HUDEP-2 (cell line): ENCODE results near the gene ORMDL2.
"Not testable (repeated sequence)": the region's sequence is repeated elsewhere in the genome, so short reads cannot be mapped to it uniquely, and the experiment has no call there.

ENCODE experiments used
- DNase-seq, 76 experiments: peaks; one replicate each; lab custom pipeline; 2025; ENCODE audit not compliant: unreplicated experiment in 76 of 76; lab: John Stamatoyannopoulos, UW

ORMDL2 gene

DNA sequence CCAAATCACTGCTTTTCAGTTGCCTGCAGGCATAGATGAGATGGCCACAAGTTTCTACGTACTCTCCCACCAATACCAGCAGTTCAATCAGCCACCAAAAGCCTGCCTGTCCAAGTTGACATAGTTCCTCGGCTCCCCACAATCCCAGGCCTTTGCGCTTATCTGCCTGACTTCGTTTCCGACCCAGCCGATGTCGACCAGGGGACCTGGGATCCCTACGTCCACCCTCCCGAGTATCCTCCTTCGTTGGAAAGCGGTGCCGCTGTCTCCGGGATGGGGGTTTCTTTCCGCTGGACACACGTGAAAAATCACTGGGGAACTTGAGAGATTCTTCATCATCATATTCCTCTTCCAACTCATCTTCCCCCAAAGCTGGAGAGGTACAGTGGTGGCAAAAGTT lies 10.0 kb downstream of the ORMDL2 start:
- no peak for DNase-seq

DNA sequence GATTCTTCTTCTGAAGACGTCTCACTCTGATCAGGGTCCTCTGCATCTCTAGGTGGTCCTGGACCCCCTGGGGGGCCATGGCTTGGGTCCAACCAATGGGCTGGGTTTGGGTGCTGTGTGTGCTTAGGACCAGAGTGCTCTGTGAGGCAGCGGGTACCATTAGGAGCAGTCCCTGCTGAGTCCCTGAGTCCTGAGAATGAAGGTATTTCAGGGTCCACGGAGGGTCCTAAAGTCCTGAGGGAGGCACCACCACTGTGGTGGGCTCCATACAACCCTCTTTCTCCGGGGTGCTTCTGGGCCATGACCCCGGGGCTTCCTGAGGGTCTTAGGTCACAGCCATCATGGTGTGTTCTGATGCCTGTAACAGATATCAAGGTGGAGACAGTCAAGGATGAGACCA lies 10.5 kb downstream of the ORMDL2 start:
- DNase-seq = no peak

DNA sequence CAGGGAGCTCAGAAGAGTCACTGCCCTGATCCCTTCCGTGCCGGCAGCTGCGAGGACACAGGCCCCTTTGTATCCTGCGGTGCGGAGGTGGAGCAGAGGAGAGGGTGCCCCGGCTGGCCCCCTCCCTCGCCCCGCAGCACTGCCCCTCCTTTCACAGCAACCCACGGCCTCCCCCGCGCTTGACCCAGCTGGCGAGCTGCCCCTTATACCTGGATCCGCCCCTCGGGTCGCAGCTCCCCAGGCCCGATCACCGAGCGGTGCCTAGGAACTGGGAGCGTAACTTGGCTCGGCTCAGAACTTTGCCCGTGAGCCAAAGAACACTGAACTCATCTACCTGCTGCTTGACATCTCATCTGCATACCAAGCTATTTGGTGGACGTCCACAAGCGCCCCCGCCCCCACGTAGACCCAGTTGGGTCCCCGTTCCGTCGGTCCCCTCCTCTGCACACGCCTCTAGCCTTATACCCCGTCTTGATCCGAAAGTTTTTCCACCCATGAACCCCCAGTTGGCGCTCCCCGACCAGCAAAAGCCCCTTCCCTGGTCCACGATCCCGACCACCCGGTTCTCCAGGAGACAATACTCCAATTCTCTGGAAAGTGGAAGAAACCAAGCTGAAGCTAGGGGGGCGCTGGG lies 12.2 kb downstream of the ORMDL2 start:
- peak in 29 of 76 experiments; percentile 10 to 60 (median 48) for DNase-seq

DNA sequence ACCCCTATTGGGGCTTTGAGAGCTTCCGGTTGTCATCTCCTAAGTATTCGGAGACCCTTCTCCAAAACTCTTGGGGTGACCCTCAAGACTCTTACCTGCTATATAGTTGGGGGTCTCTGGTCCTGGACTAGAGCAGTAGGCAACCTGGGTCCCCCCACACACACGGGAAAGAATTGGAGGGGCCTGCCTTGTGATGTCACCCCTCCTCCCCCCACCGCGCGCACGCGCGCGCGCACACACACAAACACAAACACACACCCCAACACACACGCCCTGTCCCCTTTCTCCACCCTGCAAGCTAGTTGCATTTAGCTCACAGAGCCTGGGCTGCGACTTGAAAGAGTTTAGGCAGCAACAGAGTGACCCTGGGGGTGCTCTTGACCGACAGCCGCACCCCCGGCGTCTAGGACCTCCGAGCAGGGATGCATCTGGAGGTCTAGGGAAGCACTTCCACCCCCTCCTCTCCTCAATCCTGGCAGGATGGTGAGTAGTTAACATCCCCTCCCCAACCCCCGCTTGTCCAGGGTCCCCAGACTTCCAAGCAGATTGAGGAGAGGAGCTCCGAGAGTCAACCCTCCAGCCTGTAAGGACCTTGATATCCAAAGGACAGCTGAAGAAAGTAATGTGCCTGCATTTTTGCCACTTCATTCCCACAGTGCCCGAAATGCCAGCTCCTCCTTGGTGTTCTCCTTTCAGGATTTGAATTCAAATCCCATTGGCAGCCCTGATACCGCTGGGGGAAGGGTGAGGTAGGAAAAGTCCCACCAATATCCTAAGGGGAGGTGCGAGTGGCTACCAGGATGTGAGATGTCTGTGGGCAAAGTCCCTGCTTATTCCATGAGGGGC lies 13.0 kb downstream of the ORMDL2 start:
- DNase-seq = peak in 61 of 76 experiments; percentile 6 to 75 (median 54)

DNA sequence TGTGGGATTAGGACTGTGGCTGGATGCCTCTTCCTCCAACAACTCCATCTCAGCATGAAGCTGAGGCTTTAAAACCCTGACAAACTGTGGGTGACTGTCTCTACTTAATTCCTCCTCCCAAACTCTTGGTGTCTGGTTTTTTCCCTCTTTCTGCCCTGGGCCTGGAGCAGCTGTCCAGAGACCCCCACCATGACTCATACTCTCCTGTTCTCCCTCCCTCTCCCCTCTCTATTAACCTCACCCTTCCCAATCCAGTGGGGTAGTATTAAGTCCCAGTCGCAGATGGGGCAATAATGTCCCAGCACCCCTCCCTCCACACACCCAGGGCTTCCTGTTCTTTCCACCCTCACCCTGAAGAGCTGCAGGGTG lies 13.6 kb downstream of the ORMDL2 start:
- no peak for DNase-seq

DNA sequence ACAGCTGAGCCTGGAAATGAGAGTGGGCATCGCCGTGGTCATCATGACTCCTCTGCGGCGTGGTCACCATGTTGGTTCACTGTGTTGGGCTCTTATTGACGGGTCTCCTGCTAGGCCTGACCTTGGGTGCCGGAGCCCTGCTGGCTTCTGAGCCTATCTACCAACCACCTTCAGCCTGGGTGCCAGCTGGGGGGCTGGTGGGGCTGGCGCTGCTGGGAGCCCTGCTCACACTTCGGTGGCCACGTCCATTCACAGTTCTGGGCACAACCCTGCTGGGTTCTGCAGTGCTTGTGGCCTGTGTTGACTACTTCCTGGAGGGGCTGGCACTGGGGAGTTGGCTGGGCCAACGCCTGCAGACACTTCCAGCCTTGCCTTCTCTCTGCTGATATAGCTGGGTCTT lies 15.2 kb downstream of the ORMDL2 start:
- DNase-seq = no peak

DNA sequence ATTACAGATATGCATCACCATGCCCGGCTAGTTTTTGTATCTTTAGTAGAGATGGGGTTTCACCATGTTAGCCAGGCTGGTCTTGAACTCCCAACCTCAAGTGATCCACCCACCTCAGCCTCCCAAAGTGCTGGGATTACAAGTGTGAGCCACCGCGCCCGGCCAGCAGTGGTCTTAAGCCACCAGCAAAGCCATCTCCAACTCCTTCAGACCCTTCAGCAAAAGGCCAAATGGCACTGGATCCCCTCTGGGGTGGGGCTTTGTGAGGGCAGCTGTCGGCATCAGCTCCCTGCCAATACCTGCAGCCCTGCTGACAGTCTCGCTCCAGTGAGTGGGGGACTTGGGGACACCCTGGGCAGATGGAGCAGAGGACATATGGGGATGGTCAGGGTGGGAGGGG lies 16.6 kb downstream of the ORMDL2 start:
- not testable (repeated sequence) for DNase-seq

DNA sequence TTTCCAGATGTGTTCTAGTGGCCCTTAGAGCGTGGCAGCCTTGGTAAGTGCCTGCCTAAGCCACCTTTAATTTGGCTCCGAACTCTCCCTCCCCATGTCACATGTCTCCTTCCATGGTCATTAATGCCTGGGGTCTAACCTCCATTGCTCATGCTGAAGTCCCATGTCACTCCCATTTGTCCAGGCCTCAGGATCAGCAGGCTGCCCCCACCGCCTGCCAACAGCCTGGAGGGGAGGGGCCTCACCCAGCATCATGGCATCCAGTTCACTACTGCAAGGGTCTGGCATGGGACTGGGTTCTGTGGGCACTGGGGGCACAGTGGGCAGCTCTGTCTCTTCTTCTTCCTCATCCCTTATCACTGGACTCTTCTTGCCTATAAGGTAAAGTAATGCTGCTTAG lies 20.5 kb downstream of the ORMDL2 start:
- DNase-seq = no peak

DNA sequence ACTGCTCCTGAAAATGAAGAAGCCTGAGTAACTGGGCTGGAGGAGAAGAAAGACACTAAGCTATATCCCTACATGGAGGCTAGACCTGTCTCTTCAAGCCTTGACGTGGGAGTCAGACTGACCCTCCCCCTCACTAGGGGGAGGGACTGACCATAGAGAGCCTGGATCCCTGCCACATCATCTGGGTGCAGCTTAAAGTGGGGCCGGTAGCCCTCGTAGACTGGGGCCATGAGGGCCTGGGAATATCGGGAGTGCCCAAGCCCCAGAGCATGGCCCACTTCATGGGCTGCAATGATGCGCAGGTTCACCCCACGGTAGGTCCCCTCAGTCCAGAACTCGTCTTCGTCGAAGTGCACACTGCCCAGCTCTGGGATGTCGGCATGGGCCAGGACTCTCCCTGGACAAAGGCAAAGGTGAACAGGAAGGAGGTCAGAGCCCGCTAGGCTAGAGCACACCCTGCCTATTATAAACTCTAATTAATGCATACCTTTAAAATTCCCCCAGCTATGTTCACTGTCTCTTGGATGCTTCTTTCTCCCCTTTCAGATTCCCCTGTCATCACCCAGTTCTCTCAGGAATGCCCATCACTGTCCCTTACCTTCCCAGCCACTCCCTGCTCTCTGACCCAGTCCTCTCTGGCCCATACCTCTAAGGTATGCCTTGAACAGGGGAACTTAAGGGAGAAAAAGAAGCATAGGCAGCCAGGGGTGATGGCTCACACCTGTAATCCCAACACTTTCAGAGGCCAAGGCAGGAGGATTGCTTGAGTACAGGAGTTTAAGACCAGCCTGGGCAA lies 21.7 kb downstream of the ORMDL2 start:
- DNase-seq = peak in 1 of 76 experiments; percentile 6

DNA sequence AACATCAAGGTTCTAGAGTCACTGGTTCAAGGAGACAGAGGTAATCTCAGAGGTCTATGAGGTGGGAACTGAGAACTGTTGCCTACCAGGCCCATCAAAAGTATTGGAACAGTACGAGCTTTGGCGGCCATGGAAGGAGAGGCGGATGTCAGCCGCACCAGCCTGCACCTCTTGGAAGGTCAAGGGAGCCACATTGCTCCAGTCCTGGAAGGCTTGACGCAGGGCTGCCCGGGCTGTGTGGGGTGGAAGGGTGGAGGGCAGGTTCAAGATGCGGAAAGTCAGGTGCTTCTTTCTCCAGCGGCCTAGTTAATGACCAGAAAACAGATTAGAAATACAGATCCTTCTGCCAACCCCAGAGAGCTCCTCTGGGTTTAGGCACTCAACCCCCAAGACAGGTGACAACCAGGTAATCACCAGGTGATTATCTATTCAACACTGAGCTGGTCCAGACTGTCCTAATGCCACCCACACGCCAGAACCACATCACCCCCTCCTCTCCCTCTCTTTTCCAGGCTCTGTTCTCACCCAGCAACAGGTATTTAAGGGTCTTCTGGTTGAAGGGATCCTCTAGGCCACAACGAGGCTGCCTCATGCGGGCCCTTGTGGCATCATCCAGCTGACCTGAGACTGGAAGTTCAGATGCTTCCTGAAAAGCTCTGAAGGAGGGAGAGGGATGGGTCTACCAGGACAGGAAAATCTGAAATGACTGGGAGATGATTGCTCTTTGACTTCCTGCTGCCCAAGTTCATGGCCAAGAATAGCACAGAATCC lies 22.9 kb downstream of the ORMDL2 start:
- no peak for DNase-seq

DNA sequence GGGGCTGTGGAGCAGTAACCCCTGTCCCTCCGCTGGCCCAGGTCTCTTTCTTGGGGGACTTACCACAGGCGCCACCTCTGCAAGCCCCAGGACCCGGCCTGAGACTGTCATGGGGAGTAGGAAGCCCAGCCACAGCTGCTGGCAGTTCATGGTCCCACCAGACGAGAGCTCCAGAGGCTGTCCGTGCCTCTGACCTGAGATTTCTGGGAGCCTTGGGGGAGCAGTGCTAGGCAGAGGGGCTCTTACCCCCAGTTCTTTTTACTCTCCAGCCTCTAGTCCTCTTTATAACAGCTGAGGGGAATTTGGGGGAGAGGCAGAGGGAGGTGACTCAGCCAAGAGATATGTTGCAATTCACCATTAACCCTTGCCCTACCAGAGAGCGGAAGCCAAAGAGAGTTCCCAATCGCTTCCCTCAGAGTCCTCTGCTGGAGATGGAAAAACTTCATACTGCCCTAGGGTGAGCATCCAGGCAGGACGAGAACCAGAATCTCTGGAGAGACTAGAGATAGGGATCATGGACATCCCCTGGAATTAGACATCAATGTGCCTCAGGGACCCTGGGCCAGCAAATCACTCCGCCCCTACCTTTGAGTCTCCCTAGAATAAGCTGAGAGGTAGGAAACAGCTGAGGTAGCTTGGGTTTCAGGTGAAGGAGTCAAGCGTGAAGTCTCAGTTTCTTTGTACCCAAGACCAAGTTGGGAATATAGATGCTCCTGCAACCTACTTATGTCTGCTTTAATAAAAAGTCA lies 25.0 kb downstream of the ORMDL2 start, which contains the start of gene MMP19:
TSS of gene MMP19 (minus strand) at position 256 of the 749 bp plus-strand sequence. CDS start at position 150, 106 bp downstream.
- DNase-seq = no peak

DNA sequence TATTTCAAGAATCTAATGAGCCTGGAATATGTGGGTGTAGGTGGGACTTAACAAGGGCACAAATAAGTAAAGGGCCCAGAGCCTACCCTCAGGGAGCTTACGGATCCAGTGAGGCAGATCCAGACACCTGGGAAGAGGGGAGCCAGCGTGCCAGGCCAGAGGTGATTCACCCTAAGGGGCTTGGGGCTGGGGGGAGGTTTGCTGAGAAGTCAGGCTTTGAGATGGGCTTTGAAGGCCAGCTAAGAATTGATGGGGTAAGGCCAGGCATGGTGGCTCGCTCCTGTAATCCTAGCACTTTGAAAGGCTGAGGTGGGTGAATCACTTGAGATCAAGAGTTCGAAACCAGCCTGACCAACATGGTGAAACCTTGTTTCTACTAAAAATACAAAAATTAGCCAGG lies 25.6 kb downstream of the ORMDL2 start:
- no peak for DNase-seq

DNA sequence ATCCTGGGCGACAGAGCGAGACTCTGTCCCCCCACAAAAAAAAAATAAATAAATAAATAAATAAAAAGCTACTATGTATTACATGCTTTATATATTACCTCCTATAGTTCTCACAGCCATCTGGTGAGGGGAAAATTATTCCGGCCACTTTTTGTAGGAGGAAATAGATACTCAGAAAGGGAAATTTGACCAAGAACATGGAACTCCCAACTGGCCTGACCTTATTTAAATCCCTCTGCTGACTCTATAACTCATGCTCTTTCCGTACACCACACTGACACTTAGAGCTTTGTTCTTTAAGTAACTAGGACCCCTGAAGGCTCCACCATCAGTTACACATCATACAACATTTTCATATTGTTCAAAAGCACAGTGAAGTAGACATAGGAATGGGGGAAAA lies 27.1 kb downstream of the ORMDL2 start:
- no peak for DNase-seq

DNA sequence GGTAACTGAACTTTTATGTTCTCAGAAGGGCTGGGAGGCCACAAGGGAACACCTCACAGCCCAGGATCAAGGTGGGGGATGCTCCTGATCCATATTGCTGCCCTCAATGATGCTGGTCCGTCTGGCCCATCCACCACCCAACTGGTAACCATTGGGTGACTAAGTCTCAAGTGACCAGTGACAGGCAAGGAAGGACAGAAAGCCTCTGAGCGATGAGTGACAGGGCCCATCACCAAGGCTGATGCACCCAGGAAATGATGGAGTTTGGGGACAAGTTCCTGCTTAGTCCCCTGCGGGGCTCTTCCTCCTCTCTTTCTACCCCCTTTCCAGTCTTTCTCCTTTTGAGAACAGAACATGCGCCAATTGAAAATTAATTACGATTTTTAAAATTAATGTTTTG lies 27.5 kb downstream of the ORMDL2 start:
- DNase-seq = no peak

DNA sequence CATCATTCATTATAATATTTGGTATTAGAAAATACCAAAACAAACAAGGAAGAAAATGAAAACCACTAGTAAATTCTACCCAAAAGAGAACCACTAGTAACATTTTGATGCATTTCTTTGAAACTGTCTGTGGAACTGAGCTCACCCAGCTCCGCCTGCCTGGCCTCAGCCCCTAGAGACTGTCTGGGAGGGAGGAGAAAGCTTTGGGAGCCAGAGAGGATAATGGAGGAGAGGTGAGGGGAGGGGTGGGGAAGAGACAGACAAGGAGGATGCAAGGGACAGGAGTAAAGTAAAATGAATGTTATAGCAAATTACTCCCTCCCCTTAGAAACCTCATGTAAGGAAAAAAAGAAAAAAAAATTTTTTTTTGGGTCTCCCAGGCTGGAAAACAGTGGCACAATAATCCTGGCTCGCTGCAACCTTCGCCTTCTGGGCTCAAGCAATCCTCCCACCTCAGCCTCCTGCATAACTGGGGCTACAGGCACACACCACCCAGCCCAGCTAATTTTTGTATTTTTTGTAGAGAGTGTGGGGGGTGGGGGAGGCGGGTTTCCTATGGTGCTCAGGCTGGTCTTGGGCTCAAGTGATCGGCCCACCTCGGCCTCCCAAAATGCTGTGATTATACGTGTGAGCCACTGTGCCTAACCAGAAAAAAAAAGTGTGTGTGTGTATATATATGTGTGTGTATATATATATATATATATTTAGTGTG lies 28.1 kb downstream of the ORMDL2 start:
- no peak for DNase-seq

DNA sequence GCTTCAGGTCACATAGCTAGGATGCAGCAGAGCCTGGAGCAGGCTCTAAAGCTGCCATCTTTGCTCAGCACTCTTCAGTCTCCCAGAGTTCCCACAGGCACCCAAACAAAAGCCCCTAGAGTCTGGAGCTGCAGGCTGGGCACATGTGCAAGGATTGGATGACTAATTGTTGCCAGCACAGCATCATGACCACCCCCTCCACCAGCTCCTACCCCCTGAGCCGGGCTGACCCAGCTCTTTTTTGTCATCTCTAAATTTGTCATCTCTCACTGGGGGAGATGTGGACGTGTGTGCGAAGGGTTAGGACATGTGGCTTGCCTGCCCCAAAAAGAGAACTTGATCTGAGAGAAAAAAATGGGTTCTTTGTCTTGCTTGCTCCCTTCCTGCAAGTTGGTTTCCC lies 29.2 kb downstream of the ORMDL2 start:
- no peak for DNase-seq

DNA sequence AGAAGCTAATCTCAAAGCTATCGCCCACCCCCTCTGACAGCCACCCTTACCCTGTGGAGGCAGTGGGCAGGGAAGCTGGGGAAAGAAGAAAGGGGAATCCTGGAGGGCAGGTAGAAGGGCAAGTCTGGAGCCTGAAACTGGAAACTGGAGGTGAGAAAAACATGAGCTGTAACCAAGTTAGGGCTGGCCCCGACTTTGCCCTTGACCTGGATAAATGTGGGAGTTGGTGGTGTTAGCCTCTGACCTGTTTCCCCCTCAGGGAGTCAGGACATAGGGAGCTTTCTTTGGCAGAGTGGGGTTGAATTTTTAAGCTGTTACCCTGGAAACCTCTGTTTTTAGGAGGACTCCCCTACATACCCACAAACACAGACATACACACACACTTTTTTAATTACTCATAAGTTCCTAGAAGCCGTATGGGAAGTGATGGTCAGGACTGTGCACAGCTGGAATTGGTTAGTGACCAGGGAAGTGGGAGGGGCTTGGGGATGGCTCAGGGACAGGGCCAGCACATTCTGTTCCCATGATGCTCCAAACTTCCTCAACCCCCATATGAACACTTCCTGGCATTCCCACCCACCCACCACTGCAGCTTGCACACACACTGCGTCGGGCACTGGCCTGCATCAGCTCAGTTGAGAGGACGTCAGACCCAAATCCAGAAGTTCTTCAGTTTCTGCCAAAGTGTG lies 29.9 kb downstream of the ORMDL2 start:
- DNase-seq = peak in 1 of 76 experiments; percentile 4

DNA sequence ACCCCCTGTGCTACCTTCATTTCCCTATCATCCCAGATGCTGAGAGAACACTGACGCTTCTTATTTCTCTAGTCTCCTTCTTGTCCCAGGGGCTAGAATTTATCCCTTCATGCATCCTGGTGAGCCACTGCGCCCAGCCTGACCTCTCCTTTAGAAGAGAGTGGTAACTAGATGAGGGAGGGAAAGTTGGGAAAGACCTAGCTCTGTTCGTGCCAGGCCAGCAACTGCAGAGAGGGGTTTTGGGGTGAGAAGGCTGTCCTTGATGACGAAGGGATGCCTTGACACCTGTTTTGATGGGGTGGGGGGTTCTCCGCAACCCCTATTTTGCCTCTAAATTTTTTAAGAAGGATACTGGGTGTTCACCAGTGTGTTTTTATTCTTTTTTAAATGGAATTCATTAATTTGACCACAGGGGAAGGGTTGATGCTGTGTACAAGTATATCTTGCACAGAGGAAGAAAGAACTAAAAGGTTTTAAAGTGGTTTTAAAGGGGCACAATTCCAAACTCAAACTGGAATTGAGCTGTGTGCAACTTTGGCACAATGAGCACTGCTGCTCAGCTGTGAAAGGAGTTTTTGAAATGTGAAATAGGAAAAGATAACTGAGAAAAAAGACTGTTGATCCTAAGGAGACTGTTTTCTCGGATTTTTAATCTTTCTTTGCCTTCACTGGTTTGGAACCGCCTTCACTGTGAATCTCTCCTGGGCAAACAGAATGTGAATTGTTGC lies 31.9 kb downstream of the ORMDL2 start:
- DNase-seq = no peak
